ENCODE measurements around the gene DNAH17.

The DNAH17 gene

DNA sequence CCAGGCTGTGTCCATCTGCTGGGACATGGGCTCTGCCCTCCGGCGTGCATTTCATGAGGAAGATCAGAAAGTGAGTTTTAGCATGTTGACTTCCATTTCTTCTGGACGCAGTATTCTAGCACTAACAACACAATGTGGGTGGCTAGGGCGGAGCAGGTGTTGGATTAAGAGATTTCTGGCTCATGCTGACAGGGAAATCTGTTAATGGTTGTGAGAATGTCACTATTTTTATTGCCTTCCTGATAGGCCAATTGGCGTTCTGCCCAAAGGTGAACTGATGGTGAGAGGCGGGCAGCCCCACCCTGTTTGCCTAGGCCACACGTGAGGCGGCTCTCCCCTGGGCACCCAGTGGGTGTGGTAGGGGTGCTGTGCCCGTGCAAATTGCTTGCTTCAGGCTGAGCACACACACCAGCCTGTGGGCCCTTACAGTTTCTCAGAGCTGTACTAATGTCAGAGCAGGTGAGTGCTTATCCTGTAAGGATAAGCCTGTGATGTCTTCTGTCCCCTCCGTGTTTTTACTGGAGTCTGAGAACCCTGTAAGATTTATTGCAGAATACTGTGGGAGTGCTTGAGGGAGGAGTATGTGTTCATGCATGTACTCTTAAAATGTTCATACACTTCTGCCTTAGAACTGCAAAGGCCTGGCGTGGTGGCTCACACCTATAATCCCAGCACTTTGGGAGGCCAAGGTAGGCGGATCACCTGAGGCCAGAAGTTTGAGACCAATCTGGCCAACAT lies 167.8 kb downstream of the DNAH17 start:
- H3K79me2 ChIP-seq (ENCODE audit: low read length), result peaks cover 12% of the 10 kb centered on the region
- H3K9me3 ChIP-seq (replicated peaks; ENCODE audit: insufficient read depth, low read length), result no peaks in the 10 kb centered on the region
- no peaks in the 10 kb centered on the region for H3F3A ChIP-seq (ENCODE audit: insufficient read depth, low read length)
- H3K4me3 ChIP-seq (ENCODE audit: low read length), result no peak overlapping the region
- no peak for DNase-seq
- no peaks in the 10 kb centered on the region for H3K9me2 ChIP-seq (replicated peaks; ENCODE audit: insufficient read depth, low read length)
- H4K20me1 ChIP-seq (ENCODE audit: insufficient read depth, low read length), result no peaks in the 10 kb centered on the region
- TF ChIP-seq EZH2phosphoT487 (IDR thresholded peaks at IDR 0.05; ENCODE audit: low read length) (no peak), EZH2 (optimal IDR thresholded peaks at IDR 0.05; ENCODE audit: low read depth, low read length) (no peak)
- TF ChIP-seq, protein P1, sequence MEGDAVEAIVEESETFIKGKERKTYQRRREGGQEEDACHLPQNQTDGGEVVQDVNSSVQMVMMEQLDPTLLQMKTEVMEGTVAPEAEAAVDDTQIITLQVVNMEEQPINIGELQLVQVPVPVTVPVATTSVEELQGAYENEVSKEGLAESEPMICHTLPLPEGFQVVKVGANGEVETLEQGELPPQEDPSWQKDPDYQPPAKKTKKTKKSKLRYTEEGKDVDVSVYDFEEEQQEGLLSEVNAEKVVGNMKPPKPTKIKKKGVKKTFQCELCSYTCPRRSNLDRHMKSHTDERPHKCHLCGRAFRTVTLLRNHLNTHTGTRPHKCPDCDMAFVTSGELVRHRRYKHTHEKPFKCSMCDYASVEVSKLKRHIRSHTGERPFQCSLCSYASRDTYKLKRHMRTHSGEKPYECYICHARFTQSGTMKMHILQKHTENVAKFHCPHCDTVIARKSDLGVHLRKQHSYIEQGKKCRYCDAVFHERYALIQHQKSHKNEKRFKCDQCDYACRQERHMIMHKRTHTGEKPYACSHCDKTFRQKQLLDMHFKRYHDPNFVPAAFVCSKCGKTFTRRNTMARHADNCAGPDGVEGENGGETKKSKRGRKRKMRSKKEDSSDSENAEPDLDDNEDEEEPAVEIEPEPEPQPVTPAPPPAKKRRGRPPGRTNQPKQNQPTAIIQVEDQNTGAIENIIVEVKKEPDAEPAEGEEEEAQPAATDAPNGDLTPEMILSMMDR (IDR thresholded peaks at IDR 0.05; ENCODE audit: low read length), result no peak
- no peaks in the 10 kb centered on the region for H3K27me3 ChIP-seq (replicated peaks; ENCODE audit: insufficient read depth, low read length)
- no peaks in the 10 kb centered on the region for H3K36me3 ChIP-seq (replicated peaks; ENCODE audit: insufficient read depth, low read length)
- no peak overlapping the region for H3K27ac ChIP-seq (ENCODE audit: low read length)
- H2AFZ ChIP-seq (ENCODE audit: low read length), result no peak overlapping the region
- H3K4me2 ChIP-seq (ENCODE audit: low read depth, low read length), result no peak overlapping the region
- H3K4me1 ChIP-seq (ENCODE audit: low read length), result no peaks in the 10 kb centered on the region
- H3K9ac ChIP-seq (ENCODE audit: low read length), result no peak overlapping the region

DNA sequence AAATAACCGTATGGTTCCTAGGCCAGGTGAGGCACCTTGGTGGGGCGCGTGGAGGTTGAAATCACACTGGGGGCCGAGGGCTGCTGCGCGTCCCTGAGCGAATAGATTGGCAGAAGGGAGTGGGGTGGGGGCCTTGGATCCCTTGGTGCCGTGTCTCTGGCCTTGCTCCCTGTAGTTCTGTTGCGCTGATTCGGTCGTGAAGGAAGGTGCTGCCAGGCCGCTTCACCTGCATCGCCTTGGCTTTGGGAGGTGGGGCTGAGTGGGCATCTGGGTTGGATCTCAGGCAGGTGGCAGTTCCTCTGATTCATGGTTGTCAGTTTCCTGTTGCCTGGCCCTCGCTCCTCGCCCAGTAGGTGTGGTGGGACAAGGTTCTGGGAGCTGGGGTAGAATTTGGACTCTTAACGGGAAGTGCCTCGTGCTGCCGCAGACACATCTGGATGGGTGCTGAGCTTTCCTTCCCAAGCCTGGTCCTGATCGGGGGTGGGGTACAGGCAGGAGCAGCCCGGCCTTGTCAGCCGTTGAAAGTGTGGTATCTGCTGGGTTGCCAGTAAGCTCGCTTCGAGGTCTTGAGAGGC lies 168.6 kb downstream of the DNAH17 start:
- Histone ChIP-seq H2AFZ (ENCODE audit: low read length) (no peak overlapping the region), H3K4me3 (ENCODE audit: low read length) (no peak overlapping the region), H3K4me1 (ENCODE audit: low read length) (no peaks in the 10 kb centered on the region), H3K27me3 (replicated peaks; ENCODE audit: insufficient read depth, low read length) (no peaks in the 10 kb centered on the region), H3K4me2 (ENCODE audit: low read depth, low read length) (no peak overlapping the region), H3K27ac (ENCODE audit: low read length) (no peak overlapping the region), H3K79me2 (ENCODE audit: low read length) (peaks cover 12% of the 10 kb centered on the region), H3K36me3 (replicated peaks; ENCODE audit: insufficient read depth, low read length) (no peaks in the 10 kb centered on the region), H4K20me1 (ENCODE audit: insufficient read depth, low read length) (no peaks in the 10 kb centered on the region), H3F3A (ENCODE audit: insufficient read depth, low read length) (no peaks in the 10 kb centered on the region), H3K9ac (ENCODE audit: low read length) (no peak overlapping the region), H3K9me3 (replicated peaks; ENCODE audit: insufficient read depth, low read length) (no peaks in the 10 kb centered on the region), H3K9me2 (replicated peaks; ENCODE audit: insufficient read depth, low read length) (no peaks in the 10 kb centered on the region)
- DNase-seq, result no peak
- TF ChIP-seq EZH2 (optimal IDR thresholded peaks at IDR 0.05; ENCODE audit: low read depth, low read length), result no peak
- no peak for TF ChIP-seq EZH2phosphoT487 (IDR thresholded peaks at IDR 0.05; ENCODE audit: low read length)
- TF ChIP-seq, protein P1 (IDR thresholded peaks at IDR 0.05; ENCODE audit: low read length), result no peak

DNA sequence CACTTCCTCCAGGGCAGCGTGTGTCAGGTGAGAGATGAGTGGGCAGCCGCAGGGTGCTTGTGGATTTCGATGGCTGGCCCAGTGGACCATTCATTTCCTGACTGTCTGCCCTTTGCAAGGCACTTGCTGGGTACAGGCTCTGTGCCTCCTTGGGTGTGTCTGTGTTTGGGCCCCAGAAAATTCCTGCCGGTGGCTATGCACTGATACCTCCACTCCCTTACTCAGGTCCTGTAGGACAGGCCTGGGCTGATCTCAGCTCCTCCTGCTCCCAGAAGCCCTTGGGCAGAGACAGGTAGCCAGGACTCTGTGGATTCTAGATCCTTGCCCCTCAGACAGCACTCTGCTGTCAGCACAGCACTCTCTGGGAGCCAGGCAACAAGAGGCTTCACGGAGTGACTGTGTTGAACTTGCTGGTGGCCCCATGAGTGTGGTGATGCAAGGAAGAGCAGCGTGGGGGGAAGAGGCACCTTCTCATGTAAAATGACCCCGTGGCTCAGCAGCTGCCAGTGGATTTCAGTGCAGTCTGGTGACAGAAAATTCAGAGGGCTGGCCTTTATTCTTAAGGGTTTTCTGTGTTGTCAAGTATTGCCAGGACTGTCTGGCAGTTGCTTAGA lies 169.7 kb downstream of the DNAH17 start:
- DNase-seq, result no peak
- H3K9ac ChIP-seq (ENCODE audit: low read length), result no peak overlapping the region
- no peaks in the 10 kb centered on the region for H3K9me2 ChIP-seq (replicated peaks; ENCODE audit: insufficient read depth, low read length)
- H3K9me3 ChIP-seq (replicated peaks; ENCODE audit: insufficient read depth, low read length), result no peaks in the 10 kb centered on the region
- peaks cover 12% of the 10 kb centered on the region for H3K79me2 ChIP-seq (ENCODE audit: low read length)
- H4K20me1 ChIP-seq (ENCODE audit: insufficient read depth, low read length), result no peaks in the 10 kb centered on the region
- H3K27me3 ChIP-seq (replicated peaks; ENCODE audit: insufficient read depth, low read length), result no peaks in the 10 kb centered on the region
- no peaks in the 10 kb centered on the region for H3K4me1 ChIP-seq (ENCODE audit: low read length)
- no peaks in the 10 kb centered on the region for H3K36me3 ChIP-seq (replicated peaks; ENCODE audit: insufficient read depth, low read length)
- no peak overlapping the region for H3K4me3 ChIP-seq (ENCODE audit: low read length)
- no peaks in the 10 kb centered on the region for H3F3A ChIP-seq (ENCODE audit: insufficient read depth, low read length)
- no peak overlapping the region for H3K27ac ChIP-seq (ENCODE audit: low read length)
- no peak for TF ChIP-seq EZH2 (optimal IDR thresholded peaks at IDR 0.05; ENCODE audit: low read depth, low read length)
- TF ChIP-seq, protein P1 (IDR thresholded peaks at IDR 0.05; ENCODE audit: low read length), result no peak
- no peak for TF ChIP-seq EZH2phosphoT487 (IDR thresholded peaks at IDR 0.05; ENCODE audit: low read length)
- no peak overlapping the region for H3K4me2 ChIP-seq (ENCODE audit: low read depth, low read length)
- H2AFZ ChIP-seq (ENCODE audit: low read length), result no peak overlapping the region

Measured in MM.1S (cell line).